22Rv1 (cell line): ENCODE measurements around the gene MRPL24.
A peak's percentile ranks its signal among the peaks of the same experiment; 100 is the strongest.

Experiments
- ZFX ChIP-seq: fragments of 450-650 bp; IDR thresholded peaks from 2 replicates; pipeline ENCODE4 v1.6.1; 2017; ENCODE audit warnings: antibody characterized with exemption, borderline replicate concordance
- TF ChIP-seq, protein P1 (sequence below): fragments of 450-650 bp; IDR thresholded peaks from 2 replicates; pipeline ENCODE4 v1.5.1; 2017; ENCODE audit warnings: mild to moderate bottlenecking

DNA sequence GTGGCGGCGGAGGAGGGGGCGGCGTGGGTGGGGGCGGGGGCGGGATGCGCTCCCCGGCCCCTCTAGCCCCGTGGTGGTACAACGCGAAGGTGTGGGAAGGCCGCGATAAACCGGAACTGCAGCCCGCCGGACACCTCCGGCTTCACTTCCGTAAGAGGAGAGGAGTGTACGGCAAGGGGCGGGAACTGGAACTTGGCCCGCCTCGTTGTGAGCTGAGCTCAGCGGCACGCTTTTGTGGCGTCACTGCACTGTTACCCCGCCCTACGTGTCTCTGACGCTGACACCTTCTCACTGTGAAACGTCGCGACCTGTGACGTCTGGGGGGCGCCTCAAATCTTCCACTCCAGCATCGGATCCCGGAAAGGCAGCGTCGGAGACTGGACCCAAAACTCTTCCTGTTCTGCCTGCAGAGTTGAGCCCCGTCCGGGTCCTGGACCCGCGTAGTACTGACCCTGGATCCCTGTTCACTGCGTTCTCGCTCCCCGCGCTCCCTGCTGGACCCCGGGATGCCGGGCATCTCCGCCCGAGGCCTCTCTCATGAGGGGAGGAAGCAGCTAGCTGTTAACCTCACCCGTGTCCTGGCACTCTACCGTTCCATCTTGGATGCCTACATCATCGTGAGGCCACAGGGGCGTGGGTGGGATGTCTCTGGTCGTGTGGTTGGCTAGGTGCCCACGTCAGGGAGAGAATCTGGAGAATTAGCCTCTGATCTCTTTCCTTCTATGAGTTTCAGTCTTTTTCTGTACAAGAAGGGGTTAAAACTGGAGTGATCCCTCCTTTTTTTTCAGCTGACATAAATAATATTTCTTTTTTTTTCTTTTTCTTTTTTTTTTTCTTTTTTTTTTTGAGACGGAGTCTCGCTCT, 12.1 kb downstream of the MRPL24 start, which contains the start of gene ISG20L2:
- TF ChIP-seq, protein P1, sequence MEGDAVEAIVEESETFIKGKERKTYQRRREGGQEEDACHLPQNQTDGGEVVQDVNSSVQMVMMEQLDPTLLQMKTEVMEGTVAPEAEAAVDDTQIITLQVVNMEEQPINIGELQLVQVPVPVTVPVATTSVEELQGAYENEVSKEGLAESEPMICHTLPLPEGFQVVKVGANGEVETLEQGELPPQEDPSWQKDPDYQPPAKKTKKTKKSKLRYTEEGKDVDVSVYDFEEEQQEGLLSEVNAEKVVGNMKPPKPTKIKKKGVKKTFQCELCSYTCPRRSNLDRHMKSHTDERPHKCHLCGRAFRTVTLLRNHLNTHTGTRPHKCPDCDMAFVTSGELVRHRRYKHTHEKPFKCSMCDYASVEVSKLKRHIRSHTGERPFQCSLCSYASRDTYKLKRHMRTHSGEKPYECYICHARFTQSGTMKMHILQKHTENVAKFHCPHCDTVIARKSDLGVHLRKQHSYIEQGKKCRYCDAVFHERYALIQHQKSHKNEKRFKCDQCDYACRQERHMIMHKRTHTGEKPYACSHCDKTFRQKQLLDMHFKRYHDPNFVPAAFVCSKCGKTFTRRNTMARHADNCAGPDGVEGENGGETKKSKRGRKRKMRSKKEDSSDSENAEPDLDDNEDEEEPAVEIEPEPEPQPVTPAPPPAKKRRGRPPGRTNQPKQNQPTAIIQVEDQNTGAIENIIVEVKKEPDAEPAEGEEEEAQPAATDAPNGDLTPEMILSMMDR: no peak
- TF ChIP-seq ZFX: 0 out of 2 replicates have a peak, but pooled peaks have one; percentile 54
